ENCODE data around the gene ICAM3. TPM values are rescaled to one million over a fixed set of nuclear protein-coding genes. Genes with fewer than 3 reads are reported as not detected.

Gene ICAM3
- total RNA-seq (2014; rRNA removed; shearing (Covaris generic)): 63.7 and 66.0 TPM in 2 replicates
- total RNA-seq (2022): 76.4 and 82.0 TPM in 2 replicates
- Bru-seq, nascent RNA: percentile 51 among the genes with signal in this experiment
- BruChase-seq, experiment 1, labeled RNA remaining after a 6-hour chase: percentile 71 among the genes with signal in this experiment
- percentile 59 among the genes with signal in this experiment for BruChase-seq, experiment 2, labeled RNA remaining after a 2-hour chase
- long read RNA-seq, transcript ICAM3-201 (7 exons, 1,934 nt): major isoform, 48 of 94 reads
- long read RNA-seq, partial matches to known transcripts: 14 of 94 reads
- long read RNA-seq, other reads (novel, unspliced or antisense): 31 of 94 reads

GRCh38 chr19:10339380-10339960 is at the start of gene ICAM3:
Gene ICAM3, minus strand, starts transcription at chr19:10339624. Its CDS starts 10 bp downstream, at chr19:10339614.
- DNase-seq (ENCODE audit: low spot score): peak; percentile 82
- H3K27ac ChIP-seq (ENCODE audit: low read depth, low read length, poor library complexity, severe bottlenecking): peak within 1 kb of the TSS; percentile 52
- intact Hi-C loops (cut with micrococcal nuclease; ENCODE audit: unreplicated experiment): loop anchor here (10.0 kb wide), 1 partner anchor 225 kb away; the partner anchor contains the start of genes CDKN2D and KRI1
- no peaks in the 10 kb centered on the region for H3K9me3 ChIP-seq (ENCODE audit: low read length)
- H4K20me1 ChIP-seq (ENCODE audit: insufficient read depth, low read length): no peaks in the 10 kb centered on the region
- no TSS peak for BruUV-seq (replicated peaks)
- no peaks in the 10 kb centered on the region for H3K36me3 ChIP-seq (ENCODE audit: insufficient read depth, low read length)
- peak within 1 kb of the TSS; percentile 82 for H3K4me2 ChIP-seq (ENCODE audit: low read length)
- no peaks in the 10 kb centered on the region for H3K9me2 ChIP-seq (ENCODE audit: insufficient read depth, low read length)
- peak within 1 kb of the TSS; percentile 92 for H2AFZ ChIP-seq (ENCODE audit: low read length)
- TF ChIP-seq EZH2phosphoT487 (IDR thresholded peaks at IDR 0.05; ENCODE audit: borderline replicate concordance, low read depth, low read length) (no peak), CTCF (conservative IDR thresholded peaks at IDR 0.05; ENCODE audit: low read length) (no peak)
- H3K4me3 ChIP-seq (ENCODE audit: low read depth, low read length, poor library complexity, severe bottlenecking): peak within 1 kb of the TSS; percentile 70
- H3K4me1 ChIP-seq (ENCODE audit: insufficient read depth, low read length, poor library complexity, severe bottlenecking): peaks cover 34% of the 10 kb centered on the region
- POLR2A ChIA-PET: no interaction called here
- CTCF ChIA-PET (ENCODE audit: unreplicated experiment): no interaction called here
- no peaks in the 10 kb centered on the region for H3K79me2 ChIP-seq (ENCODE audit: insufficient read depth, low read depth, low read length)

GRCh38 chr19:10388957-10389356 is 49.5 kb upstream of the ICAM3 start:
- Histone ChIP-seq H3K4me1 (ENCODE audit: insufficient read depth, low read length, poor library complexity, severe bottlenecking) (peaks cover 2% of the 10 kb centered on the region), H4K20me1 (ENCODE audit: insufficient read depth, low read length) (no peaks in the 10 kb centered on the region), H3K79me2 (ENCODE audit: insufficient read depth, low read depth, low read length) (no peaks in the 10 kb centered on the region), H3K4me2 (ENCODE audit: low read length) (no peak overlapping the region), H2AFZ (ENCODE audit: low read length) (no peak overlapping the region), H3K9me2 (ENCODE audit: insufficient read depth, low read length) (no peaks in the 10 kb centered on the region), H3K4me3 (ENCODE audit: low read depth, low read length, poor library complexity, severe bottlenecking) (no peak overlapping the region), H3K9me3 (ENCODE audit: low read length) (no peaks in the 10 kb centered on the region), H3K27ac (ENCODE audit: low read depth, low read length, poor library complexity, severe bottlenecking) (no peak overlapping the region), H3K36me3 (ENCODE audit: insufficient read depth, low read length) (peaks cover 49% of the 10 kb centered on the region)
- DNase-seq (ENCODE audit: low spot score): peak; percentile 79
- intact Hi-C loops (cut with micrococcal nuclease; ENCODE audit: unreplicated experiment): loop anchor here (1.0 to 5.0 kb wide), 3 partner anchors 120 to 457 kb away; no protein-coding TSS in a partner anchor
- TF ChIP-seq EZH2phosphoT487 (IDR thresholded peaks at IDR 0.05; ENCODE audit: borderline replicate concordance, low read depth, low read length) (no peak), CTCF (conservative IDR thresholded peaks at IDR 0.05; ENCODE audit: low read length) (peak; percentile 99)
- TSS peak; percentile 65 for BruUV-seq (replicated peaks)
- ChIA-PET CTCF (ENCODE audit: unreplicated experiment) (interaction anchor here (0.8 kb wide), 1 partner anchor 10 kb away, joined by 3 read pairs; no protein-coding TSS in a partner anchor), POLR2A (no interaction called here)

All from OCI-LY7 (cell line).